HEK293 (cell line): Measurements from ENCODE around the gene ZSCAN1.

Experiments used
- CTCF ChIA-PET: fragments of 350-600 bp; formaldehyde crosslinking; extraction: SDS; loops from one replicate; lab custom pipeline; 2021; ENCODE audit warnings: antibody characterized with exemption; lab: Yijun Ruan, JAX
- POLR2A ChIA-PET: fragments of 300-600 bp; formaldehyde crosslinking; extraction: SDS; loops from one replicate; lab custom pipeline; 2020; ENCODE audit warnings: antibody characterized with exemption, inconsistent platforms; lab: Yijun Ruan, JAX
- H3K27ac ChIP-seq: fragments of 200-500 bp; sonication (Bioruptor generic); 2 replicates; pipeline ENCODE4 v1.5.1; 2014; ENCODE audit warnings: low read depth, low read length, control low read depth, inconsistent platforms; ENCODE audit errors: extremely low read depth
- H3K36me3 ChIP-seq, 2 experiments: fragments of 200-500 bp in 1 of 2; sonication (Bioruptor generic) in 1 of 2; 1 replicate in 1 of 2; 2 replicates in 1 of 2; pipeline ENCODE4 v1.5.1; 2014 to 2017; ENCODE audit warnings: inconsistent platforms in 2 of 2, low read length in 2 of 2; ENCODE audit not compliant: control insufficient read depth in 2 of 2, insufficient read depth in 1 of 2
- H3K4me1 ChIP-seq: fragments of 200-500 bp; sonication (Bioruptor generic); 2 replicates; pipeline ENCODE4 v1.5.1; 2014; ENCODE audit warnings: mild to moderate bottlenecking, low read length, inconsistent platforms; ENCODE audit not compliant: control insufficient read depth, insufficient read depth
- H3K4me3 ChIP-seq: 2 replicates; pipeline ENCODE4 v1.5.1; 2011; ENCODE audit warnings: low read depth, mild to moderate bottlenecking, control low read depth, low read length, moderate library complexity
- H3K9me3 ChIP-seq: fragments of 200-500 bp; sonication (Bioruptor generic); 2 replicates; pipeline ENCODE4 v1.5.1; 2014; ENCODE audit warnings: low read depth, low read length, inconsistent platforms; ENCODE audit not compliant: control insufficient read depth, insufficient read depth
- CTCF ChIP-seq: fragments of 450-650 bp; formaldehyde crosslinking; IDR thresholded peaks from 2 replicates; pipeline ENCODE4 v1.5.1; 2016; ENCODE audit warnings: missing biosample characterization, missing genetic modification characterization
- YY1 ChIP-seq: fragments of 450-650 bp; formaldehyde crosslinking; IDR thresholded peaks from 2 replicates; pipeline ENCODE4 v1.5.1; 2018; ENCODE audit warnings: missing biosample characterization, missing genetic modification characterization
- ZFP3 ChIP-seq: fragments of 450-650 bp; formaldehyde crosslinking; IDR thresholded peaks from 2 replicates; pipeline ENCODE4 v1.5.1; 2016; ENCODE audit warnings: low read depth, missing biosample characterization, missing genetic modification characterization
- ZNF140 ChIP-seq: fragments of 450-650 bp; formaldehyde crosslinking; IDR thresholded peaks from 2 replicates; pipeline ENCODE4 v1.5.1; 2016; ENCODE audit warnings: missing biosample characterization, missing genetic modification characterization
- ZNF202 ChIP-seq: fragments of 450-650 bp; formaldehyde crosslinking; IDR thresholded peaks from 2 replicates; pipeline ENCODE4 v1.5.1; 2016; ENCODE audit warnings: missing biosample characterization, missing genetic modification characterization, borderline replicate concordance
- ZNF266 ChIP-seq: fragments of 450-650 bp; formaldehyde crosslinking; IDR thresholded peaks from 2 replicates; pipeline ENCODE4 v1.5.1; 2016; ENCODE audit warnings: missing biosample characterization, missing genetic modification characterization, low read depth
- ZNF274 ChIP-seq, 2 experiments: fragments of 200-500 bp in 1 of 2; fragments of 450-650 bp in 1 of 2; sonication (Bioruptor generic) in 1 of 2; formaldehyde crosslinking in 1 of 2; IDR thresholded peaks; 2 replicates each; pipeline versions ENCODE4 v1.5.1 to v1.6.1; 2014 to 2016; ENCODE audit warnings: borderline replicate concordance in 1 of 2, inconsistent platforms in 1 of 2, low read length in 1 of 2, missing biosample characterization in 1 of 2, missing genetic modification characterization in 1 of 2
- ZNF292 ChIP-seq: fragments of 450-650 bp; formaldehyde crosslinking; IDR thresholded peaks from 2 replicates; pipeline ENCODE4 v1.5.1; 2016; ENCODE audit warnings: low read depth, missing biosample characterization, missing genetic modification characterization, borderline replicate concordance
- ZNF311 ChIP-seq: fragments of 450-650 bp; formaldehyde crosslinking; IDR thresholded peaks from 2 replicates; pipeline ENCODE4 v1.5.1; 2017; ENCODE audit warnings: missing biosample characterization, missing genetic modification characterization, borderline replicate concordance
- ZNF354C ChIP-seq: fragments of 450-650 bp; formaldehyde crosslinking; IDR thresholded peaks from 2 replicates; pipeline ENCODE4 v1.5.1; 2016; ENCODE audit warnings: missing biosample characterization, missing genetic modification characterization, low read depth, borderline replicate concordance
- ZNF394 ChIP-seq: fragments of 450-650 bp; formaldehyde crosslinking; IDR thresholded peaks from 2 replicates; pipeline ENCODE4 v1.5.1; 2016; ENCODE audit warnings: missing biosample characterization, missing genetic modification characterization, mild to moderate bottlenecking, moderate library complexity, borderline replicate concordance
- ZNF423 ChIP-seq: fragments of 450-650 bp; formaldehyde crosslinking; IDR thresholded peaks from 2 replicates; pipeline ENCODE4 v1.5.1; 2016; ENCODE audit warnings: missing biosample characterization, missing genetic modification characterization
- ZNF473 ChIP-seq: fragments of 450-650 bp; formaldehyde crosslinking; IDR thresholded peaks from 2 replicates; pipeline ENCODE4 v1.5.1; 2017; ENCODE audit warnings: missing biosample characterization, missing genetic modification characterization
- ZNF514 ChIP-seq: fragments of 450-650 bp; formaldehyde crosslinking; IDR thresholded peaks from 2 replicates; pipeline ENCODE4 v1.5.1; 2016; ENCODE audit warnings: missing biosample characterization, missing genetic modification characterization
- ZNF529 ChIP-seq: fragments of 450-650 bp; formaldehyde crosslinking; IDR thresholded peaks from 2 replicates; pipeline ENCODE4 v1.5.1; 2017; ENCODE audit warnings: missing genetic modification characterization, missing biosample characterization; ENCODE audit not compliant: insufficient replicate concordance
- ZNF629 ChIP-seq: fragments of 450-650 bp; formaldehyde crosslinking; IDR thresholded peaks from 2 replicates; pipeline ENCODE4 v1.5.1; 2017; ENCODE audit warnings: missing biosample characterization, missing genetic modification characterization
- ZNF776 ChIP-seq: fragments of 450-650 bp; formaldehyde crosslinking; IDR thresholded peaks from 2 replicates; pipeline ENCODE4 v1.5.0; 2017; ENCODE audit warnings: missing biosample characterization, missing genetic modification characterization, borderline replicate concordance
- ZSCAN30 ChIP-seq: fragments of 450-650 bp; IDR thresholded peaks from 2 replicates; pipeline ENCODE4 v1.5.1; 2018; ENCODE audit warnings: missing biosample characterization, mild to moderate bottlenecking, missing genetic modification characterization, moderate library complexity
- ZXDB ChIP-seq: fragments of 450-650 bp; formaldehyde crosslinking; IDR thresholded peaks from 2 replicates; pipeline ENCODE4 v1.5.1; 2016; ENCODE audit warnings: missing biosample characterization, missing genetic modification characterization
- TF ChIP-seq, protein P1 (sequence below): fragments of 450-650 bp; formaldehyde crosslinking; IDR thresholded peaks from 2 replicates; pipeline ENCODE4; 2016; ENCODE audit warnings: missing biosample characterization, missing genetic modification characterization

The ZSCAN1 gene, protein sequence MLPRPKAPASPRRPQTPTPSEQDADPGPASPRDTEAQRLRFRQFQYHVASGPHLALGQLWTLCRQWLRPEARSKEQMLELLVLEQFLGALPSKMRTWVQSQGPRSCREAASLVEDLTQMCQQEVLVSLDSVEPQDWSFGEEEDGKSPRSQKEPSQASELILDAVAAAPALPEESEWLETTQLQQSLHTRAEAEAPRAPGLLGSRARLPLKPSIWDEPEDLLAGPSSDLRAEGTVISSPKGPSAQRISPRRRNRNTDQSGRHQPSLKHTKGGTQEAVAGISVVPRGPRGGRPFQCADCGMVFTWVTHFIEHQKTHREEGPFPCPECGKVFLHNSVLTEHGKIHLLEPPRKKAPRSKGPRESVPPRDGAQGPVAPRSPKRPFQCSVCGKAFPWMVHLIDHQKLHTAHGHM

GRCh38 chr19:58033741-58034476 is at the start of gene ZSCAN1:
ZSCAN1 (plus strand) TSS chr19:58034025; CDS start chr19:58037837, 3,812 bp downstream.
- H3K36me3 ChIP-seq, result no peaks in the 10 kb centered on the region
- CTCF ChIA-PET, result no interaction called here
- no peak within 1 kb of the TSS for H3K27ac ChIP-seq
- H3K4me3 ChIP-seq, result no peak within 1 kb of the TSS
- H3K9me3 ChIP-seq, result no peaks in the 10 kb centered on the region
- POLR2A ChIA-PET, result no interaction called here
- H3K4me1 ChIP-seq, result no peaks in the 10 kb centered on the region
- TF ChIP-seq ZNF354C (no peak), CTCF (tag by site-specific recombination) (no peak), ZNF423 (tag by site-specific recombination) (no peak), ZNF274 (IDR thresholded peaks at IDR 0.05; ENCODE audit: low read length) (no peak), ZNF274 (tag by site-specific recombination; IDR thresholded peaks at IDR 0.05; ENCODE audit: borderline replicate concordance) (no peak), ZNF140 (no peak), ZFP3 (tag by site-specific recombination) (no peak), ZSCAN30 (tag by site-specific recombination) (no peak), ZNF529 (tag by site-specific recombination) (no peak)
- TF ChIP-seq, all 188 proteins: peak for 0

GRCh38 chr19:57992841-57993240 is 41.0 kb upstream of the ZSCAN1 start:
- Histone ChIP-seq H3K9me3 (peaks cover 3% of the 10 kb centered on the region), H3K27ac (no peak overlapping the region), H3K4me3 (no peak overlapping the region), H3K4me1 (no peaks in the 10 kb centered on the region), H3K36me3 (peaks cover 16 to 71% of the 10 kb centered on the region in 2 experiments)
- CTCF ChIA-PET, result interaction anchor here (0.7 kb wide), 2 partner anchors 11 to 1390 kb away, joined by 3 to 6 read pairs; no protein-coding TSS in a partner anchor
- POLR2A ChIA-PET, result interaction anchor here (2.2 kb wide), 1 partner anchor 9 kb away, joined by 6 read pairs; the partner anchor contains the start of gene ZNF606
- TF ChIP-seq ZNF629 (tag by site-specific recombination) (no peak), ZNF394 (tag by site-specific recombination) (no peak), ZNF514 (no peak), ZNF311 (tag by site-specific recombination) (no peak), ZNF292 (tag by site-specific recombination) (no peak), ZNF473 (tag by site-specific recombination) (no peak), ZNF202 (no peak), ZNF776 (no peak), ZXDB (tag by site-specific recombination) (no peak), YY1 (tag by site-specific recombination) (no peak), ZNF266 (tag by site-specific recombination) (no peak), ZFP3 (tag by site-specific recombination) (no peak)
- TF ChIP-seq, protein P1, sequence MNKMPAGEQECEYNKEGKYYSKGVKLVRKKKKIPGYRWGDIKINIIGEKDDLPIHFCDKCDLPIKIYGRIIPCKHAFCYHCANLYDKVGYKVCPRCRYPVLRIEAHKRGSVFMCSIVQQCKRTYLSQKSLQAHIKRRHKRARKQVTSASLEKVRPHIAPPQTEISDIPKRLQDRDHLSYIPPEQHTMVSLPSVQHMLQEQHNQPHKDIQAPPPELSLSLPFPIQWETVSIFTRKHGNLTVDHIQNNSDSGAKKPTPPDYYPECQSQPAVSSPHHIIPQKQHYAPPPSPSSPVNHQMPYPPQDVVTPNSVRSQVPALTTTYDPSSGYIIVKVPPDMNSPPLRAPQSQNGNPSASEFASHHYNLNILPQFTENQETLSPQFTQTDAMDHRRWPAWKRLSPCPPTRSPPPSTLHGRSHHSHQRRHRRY (tag by site-specific recombination), result no peak
